ENCODE measurements around the gene TSPAN14.
"Not testable (repeated sequence)": the region's sequence is repeated elsewhere in the genome, so short reads cannot be mapped to it uniquely, and the experiment has no call there.

The TSPAN14 gene

GRCh38 chr10:80453842-80454512 is at the start of gene TSPAN14:
Gene TSPAN14, plus strand, starts transcription at chr10:80454310. Its CDS starts 34,924 bp downstream, at chr10:80489234.
- peak; percentile 84 for DNase-seq (ENCODE audit: low read depth)

- no peak for DNase-seq (ENCODE audit: low read depth)
These were observed 49.1 kb upstream of the TSPAN14 start for GRCh38 chr10:80405035-80405434.

GRCh38 chr10:80405626-80406025 is 48.5 kb upstream of the TSPAN14 start:
- DNase-seq (ENCODE audit: low read depth) = peak; percentile 52

- no peak for DNase-seq (ENCODE audit: low read depth)
These were observed 47.9 kb upstream of the TSPAN14 start for GRCh38 chr10:80406204-80406603.

GRCh38 chr10:80407812-80408241 is 46.3 kb upstream of the TSPAN14 start:
- DNase-seq (ENCODE audit: low read depth) = no peak

GRCh38 chr10:80408242-80409101 is 45.6 kb upstream of the TSPAN14 start, which contains the start of gene PRXL2A:
Gene PRXL2A, plus strand, starts transcription at chr10:80408551. Its CDS starts 11,917 bp downstream, at chr10:80420468.
- DNase-seq (ENCODE audit: low read depth) = peak; percentile 46

- DNase-seq (ENCODE audit: low read depth) = no peak
These were observed 45.0 kb upstream of the TSPAN14 start for GRCh38 chr10:80409121-80409520.

- DNase-seq (ENCODE audit: low read depth) = no peak
These were observed 44.0 kb upstream of the TSPAN14 start for GRCh38 chr10:80410122-80410521.

GRCh38 chr10:80410578-80411145 is 43.4 kb upstream of the TSPAN14 start:
- no peak for DNase-seq (ENCODE audit: low read depth)

- no peak for DNase-seq (ENCODE audit: low read depth)
These were observed 42.8 kb upstream of the TSPAN14 start for GRCh38 chr10:80411267-80411668.

GRCh38 chr10:80411681-80412220 is 42.4 kb upstream of the TSPAN14 start:
- DNase-seq (ENCODE audit: low read depth) = no peak

GRCh38 chr10:80412486-80412885 is 41.6 kb upstream of the TSPAN14 start:
- DNase-seq (ENCODE audit: low read depth) = no peak

- peak; percentile 62 for DNase-seq (ENCODE audit: low read depth)
These were observed 40.7 kb upstream of the TSPAN14 start for GRCh38 chr10:80413271-80413996.

GRCh38 chr10:80414142-80414895 is 39.8 kb upstream of the TSPAN14 start:
- no peak for DNase-seq (ENCODE audit: low read depth)

- no peak for DNase-seq (ENCODE audit: low read depth)
These were observed 38.2 kb upstream of the TSPAN14 start for GRCh38 chr10:80415734-80416478.

GRCh38 chr10:80416479-80417098 is 37.5 kb upstream of the TSPAN14 start:
- peak; percentile 85 for DNase-seq (ENCODE audit: low read depth)

GRCh38 chr10:80417256-80417655 is 36.9 kb upstream of the TSPAN14 start:
- DNase-seq (ENCODE audit: low read depth) = not testable (repeated sequence)

GRCh38 chr10:80421050-80421706 is 32.9 kb upstream of the TSPAN14 start:
- no peak for DNase-seq (ENCODE audit: low read depth)
